Pancreas (tissue), 10 donors: ENCODE data around the gene FAM184B. TPM values are rescaled to one million over a fixed set of nuclear protein-coding genes. Genes with fewer than 3 reads are reported as not detected.

Experiments used
- ATAC-seq, 4 donors: fragments of 200-7000 bp; cut with Tn5 transposase; one replicate each; pipeline versions ENCODE4 v1.8.0 to v1.9.1; 2020; ENCODE audit warnings: mild to moderate bottlenecking in 4 of 4, moderate library complexity in 4 of 4
- DNase-seq, 6 donors: peaks; one replicate each; pipeline ENCODE4 v3.0.0-alpha.2; 2020
- FAIRE-seq: peaks from 2 replicates; lab custom pipeline; 2012; peaks lifted over from hg19 to GRCh38; lab: Jason Lieb, UNC
- H3K27ac ChIP-seq, 4 donors: fragments of 200-600 bp; sonication (generic); 1 replicate in 3 of 4; 2 replicates in 1 of 4; pipeline versions ENCODE4 v1.5.0 to v1.8.0; 2020
- H3K27me3 ChIP-seq, 4 donors: fragments of 200-600 bp; one replicate each; pipeline ENCODE4 v1.8.0; 2021
- H3K36me3 ChIP-seq, 3 donors: fragments of 200-600 bp; sonication (generic) in 1 of 3; one replicate each; pipeline versions ENCODE4 v1.5.0 to v1.8.0; 2020 to 2021
- H3K4me1 ChIP-seq, 3 donors: fragments of 200-600 bp; one replicate each; pipeline ENCODE4 v1.8.0; 2021
- H3K4me3 ChIP-seq, 4 donors: fragments of 200-600 bp; sonication (generic) in 2 of 4; one replicate each; pipeline versions ENCODE4 v1.5.0 to v1.8.0; 2020 to 2021
- H3K9me3 ChIP-seq, 4 donors: fragments of 200-600 bp; one replicate each; pipeline ENCODE4 v1.8.0; 2021
- CTCF ChIP-seq, 4 donors: fragments of 200-600 bp; sonication (generic) in 3 of 4; IDR thresholded peaks; one replicate each; pipeline versions ENCODE4 v1.5.0 to v1.8.0; 2021; ENCODE audit warnings: antibody characterized with exemption in 4 of 4
- WGBS, 2 donors: extraction: QIAGEN DNeasy Blood & Tissue Kit; methylation state at CpG; one replicate each; pipeline ENCODE4 v1.1.7; 2013; 5-methylcytosine and 5-hydroxymethylcytosine counted together
- intact Hi-C, 3 donors: fragments of 100-400 bp; cut with DNase I; formaldehyde crosslinking; loops; one replicate each; pipeline versions ENCODE4 v1.11.1 to v1.14.2; 2022
- polyA plus RNA-seq, 2 donors: library from polyadenylated mRNA; stranded (reverse); fragments of 200-250 nt; gene quantifications; one replicate each; pipeline ENCODE4 v1.2.3, GENCODE V29; 2013
- total RNA-seq, 6 donors: library from RNA; stranded (reverse); fragmentation: NEBNext Ultra II Directional in 4 of 6; extraction: Animal tissue kit (Norgen Biotek cat#: 25700) in 4 of 6; gene quantifications; one replicate each; pipeline versions ENCODE4 v1.2.1 to v1.2.4, GENCODE V29; 2021 to 2023
- donor health status: healthy with polysubstance abuse.
- donor health status: DM: no; HTN: no; CAD: no; lungs with moderate emphysema.
- donor health status: DM: no; HTN: no; CAD: no.
- donor health status: control.
- donor health status: control.
- donor health status: Bipolar disorder and iron deficiency.
- donor health status: DM: yes; HTN: yes; CAD: no.
- donor health status: DM: no; HTN: no; CAD: no.
- donor health status: DM: no; HTN: no; CAD: no.
- donor health status: DM: yes; HTN: yes; CAD: no.

FAM184B gene
- total and polyA plus RNA-seq, 8 donors: 0.04 to 0.07 TPM; not detected in 6

- no peak for TF ChIP-seq CTCF (IDR thresholded peaks at IDR 0.05)
- Histone ChIP-seq H3K9me3 (no peaks in the 10 kb centered on the region), H3K27ac (no peak overlapping the region), H3K36me3 (no peaks in the 10 kb centered on the region), H3K27me3 (no peaks in the 10 kb centered on the region), H3K4me3 (no peak overlapping the region), H3K4me1 (no peaks in the 10 kb centered on the region)
- no peak for FAIRE-seq
- intact Hi-C loops: no loop called here
- WGBS, 2 donors: 48 to 64% methylated on average over 2 of the region's 2 CpGs
- no peak for DNase-seq
- ATAC-seq: no peak
Measured at GRCh38 chr4:17705107-17705506, 76.3 kb downstream of the FAM184B start.

- TF ChIP-seq CTCF (IDR thresholded peaks at IDR 0.05): no peak
- Histone ChIP-seq H3K4me1 (no peaks in the 10 kb centered on the region), H3K27me3 (no peaks in the 10 kb centered on the region), H3K36me3 (no peaks in the 10 kb centered on the region), H3K9me3 (no peaks in the 10 kb centered on the region), H3K27ac (no peak overlapping the region), H3K4me3 (no peak overlapping the region)
- intact Hi-C loops: no loop called here
- 28 to 34% methylated on average over 6 of the region's 6 CpGs for WGBS, 2 donors
- FAIRE-seq: no peak
- ATAC-seq: peak in 3 of 4 donors; percentile 32 to 79 (median 48)
- no peak for DNase-seq
Measured at GRCh38 chr4:17704020-17704650, 77.3 kb downstream of the FAM184B start.

DNA sequence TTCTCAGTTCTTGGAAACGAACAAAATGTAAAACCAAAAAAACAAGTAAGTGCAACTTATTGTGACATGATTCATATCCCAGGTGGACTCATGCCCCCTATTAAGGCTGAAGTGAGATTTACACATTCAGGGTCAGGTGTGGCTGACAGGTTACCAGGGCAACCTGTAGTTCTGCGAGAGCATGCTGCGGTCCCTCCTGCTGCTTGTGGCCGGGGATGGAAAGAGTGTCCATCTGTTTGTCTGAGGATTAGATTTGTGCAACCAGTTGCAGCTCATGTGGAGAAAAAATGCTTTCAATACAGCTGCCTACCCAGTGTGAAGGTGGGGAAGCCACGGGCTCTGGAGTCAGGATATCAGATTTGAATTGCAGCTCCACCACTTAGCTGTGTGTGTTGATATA is 78.8 kb downstream of the FAM184B start:
- Histone ChIP-seq H3K27ac (no peak overlapping the region), H3K36me3 (no peaks in the 10 kb centered on the region), H3K4me3 (no peak overlapping the region), H3K27me3 (no peaks in the 10 kb centered on the region), H3K9me3 (no peaks in the 10 kb centered on the region), H3K4me1 (no peaks in the 10 kb centered on the region)
- 68% methylated on average over 5 of the region's 5 CpGs for WGBS, 2 donors
- ATAC-seq (peak in 2 of 4 donors; percentile 29 to 43), FAIRE-seq (no peak), DNase-seq (no peak)
- intact Hi-C loops: no loop called here
- no peak for TF ChIP-seq CTCF (IDR thresholded peaks at IDR 0.05)

GRCh38 chr4:17701882-17702281 is 79.5 kb downstream of the FAM184B start:
- intact Hi-C loops: no loop called here
- no peak for DNase-seq
- Histone ChIP-seq H3K27me3 (no peaks in the 10 kb centered on the region), H3K4me1 (no peaks in the 10 kb centered on the region), H3K4me3 (no peak overlapping the region), H3K36me3 (no peaks in the 10 kb centered on the region), H3K9me3 (no peaks in the 10 kb centered on the region), H3K27ac (no peak overlapping the region)
- no peak for ATAC-seq
- no peak for FAIRE-seq
- 87 to 89% methylated on average over 4 of the region's 4 CpGs for WGBS, 2 donors
- TF ChIP-seq CTCF (IDR thresholded peaks at IDR 0.05): no peak

DNA sequence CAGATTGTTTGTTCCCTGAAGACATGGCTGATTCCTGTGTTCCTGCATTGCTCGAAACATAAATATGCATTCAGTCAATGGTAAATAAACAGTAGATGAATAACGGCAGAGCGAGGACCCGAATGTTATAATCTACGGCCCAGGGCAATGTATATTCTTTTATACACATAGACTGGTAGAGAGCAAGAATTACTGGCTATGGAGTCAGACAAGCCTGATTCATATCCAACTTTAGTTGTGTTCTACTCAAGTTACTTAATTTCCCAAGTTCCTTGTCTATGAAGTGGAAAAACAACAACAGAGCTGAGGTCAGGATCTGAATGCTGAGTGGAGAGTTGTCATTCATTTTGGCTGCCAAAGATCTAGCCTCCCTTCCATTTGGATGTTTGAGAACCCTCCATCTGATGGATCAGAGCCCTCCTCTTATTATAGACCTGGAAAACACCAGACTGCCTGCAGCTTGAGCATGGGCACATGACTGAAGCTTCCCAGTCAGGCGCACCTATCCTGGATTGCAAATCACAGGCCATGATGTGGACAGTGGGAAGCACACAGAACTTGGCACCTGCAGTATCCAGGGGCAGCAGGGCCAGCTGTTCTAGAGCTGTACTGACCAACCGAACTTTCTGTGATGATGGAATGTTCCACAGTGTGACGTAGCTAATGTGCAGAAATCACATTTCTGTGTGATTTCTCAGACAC is 80.1 kb downstream of the FAM184B start:
- ATAC-seq: no peak
- no peaks in the 10 kb centered on the region for H3K36me3 ChIP-seq
- no peak overlapping the region for H3K4me3 ChIP-seq
- H3K9me3 ChIP-seq: no peaks in the 10 kb centered on the region
- no peak overlapping the region for H3K27ac ChIP-seq
- TF ChIP-seq CTCF (IDR thresholded peaks at IDR 0.05): no peak
- intact Hi-C loops: no loop called here
- H3K27me3 ChIP-seq: no peaks in the 10 kb centered on the region
- FAIRE-seq: no peak
- no peak for DNase-seq
- 82 to 92% methylated on average over 8 of the region's 8 CpGs for WGBS, 2 donors
- no peaks in the 10 kb centered on the region for H3K4me1 ChIP-seq
